Keratinocyte (primary cell): ENCODE results near the gene IGFALS. TPM values are rescaled to one million over a fixed set of nuclear protein-coding genes. Genes with fewer than 3 reads are reported as not detected.

Source experiments
- DNase-seq: peaks from one replicate; pipeline ENCODE4 v3.0.0-alpha.2; 2011; ENCODE audit warnings: low read depth, missing footprints, low spot score
- FAIRE-seq: peaks from 2 replicates; lab custom pipeline; 2011; peaks lifted over from hg19 to GRCh38; lab: Jason Lieb, UNC
- H2AFZ ChIP-seq: 2 replicates; pipeline ENCODE4 v1.6.0; 2012; ENCODE audit warnings: low read length, control low read depth, inconsistent platforms; ENCODE audit not compliant: control insufficient read depth
- H3K27ac ChIP-seq: 2 replicates; pipeline ENCODE4 v1.5.1; 2011; ENCODE audit warnings: low read length; ENCODE audit not compliant: control insufficient read depth, insufficient read depth
- H3K27me3 ChIP-seq: 3 replicates; pipeline ENCODE4 v1.6.0; 2011; ENCODE audit warnings: low read length; ENCODE audit not compliant: control insufficient read depth, insufficient read depth; ENCODE audit errors: extremely low read depth
- H3K36me3 ChIP-seq, 2 experiments: 2 replicates in 1 of 2; 3 replicates in 1 of 2; pipeline ENCODE4 v1.5.1; 2011; ENCODE audit warnings: low read length in 2 of 2, mild to moderate bottlenecking in 1 of 2; ENCODE audit not compliant: control insufficient read depth in 2 of 2, insufficient read depth in 2 of 2; ENCODE audit errors: extremely low read depth in 1 of 2
- H3K4me1 ChIP-seq: 3 replicates; pipeline ENCODE4 v1.5.1; 2011; ENCODE audit warnings: low read length; ENCODE audit not compliant: control insufficient read depth, insufficient read depth; ENCODE audit errors: extremely low read depth
- H3K4me2 ChIP-seq: 3 replicates; pipeline ENCODE4 v1.6.0; 2011; ENCODE audit warnings: low read depth, low read length; ENCODE audit not compliant: control insufficient read depth, insufficient read depth; ENCODE audit errors: extremely low read depth
- H3K4me3 ChIP-seq, 3 experiments: fragments of 200-600 bp in 1 of 3; sonication (generic) in 1 of 3; 2 replicates in 2 of 3; 3 replicates in 1 of 3; pipeline ENCODE4 v1.5.1; 2011 to 2016; ENCODE audit warnings: low read length in 3 of 3, mild to moderate bottlenecking in 3 of 3, control low read depth in 2 of 3, inconsistent platforms in 1 of 3, low read depth in 1 of 3, mixed read lengths in 1 of 3, mixed run types in 1 of 3, moderate library complexity in 1 of 3; ENCODE audit not compliant: control insufficient read depth in 2 of 3, insufficient read depth in 2 of 3; ENCODE audit errors: extremely low read depth in 1 of 3
- H3K79me2 ChIP-seq: 2 replicates; pipeline ENCODE4 v1.6.0; 2012; ENCODE audit warnings: low read length; ENCODE audit not compliant: control insufficient read depth, insufficient read depth
- H3K9ac ChIP-seq: 3 replicates; pipeline ENCODE4 v1.6.0; 2011; ENCODE audit warnings: low read length; ENCODE audit not compliant: control insufficient read depth, insufficient read depth; ENCODE audit errors: extremely low read depth
- H3K9me1 ChIP-seq: 3 replicates; pipeline ENCODE4 v1.6.0; 2011; ENCODE audit warnings: low read length; ENCODE audit not compliant: control insufficient read depth, insufficient read depth; ENCODE audit errors: extremely low read depth
- H3K9me3 ChIP-seq: 2 replicates; pipeline ENCODE4 v1.5.1; 2012; ENCODE audit warnings: low read depth, low read length; ENCODE audit not compliant: control insufficient read depth
- H4K20me1 ChIP-seq: 3 replicates; pipeline ENCODE4 v1.6.0; 2011; ENCODE audit warnings: low read length; ENCODE audit not compliant: control insufficient read depth, insufficient read depth; ENCODE audit errors: extremely low read depth
- EZH2 ChIP-seq: IDR thresholded peaks from one replicate; pipeline ENCODE4 v1.6.1; 2012; ENCODE audit warnings: inconsistent platforms, mild to moderate bottlenecking, low read length, moderate library complexity
- dilution Hi-C: fragments of 300-500 bp; cut with MboI; formaldehyde crosslinking; loops from one replicate; pipeline ENCODE4 v1.7.0; 2020; ENCODE audit warnings: low sequenced_read_pairs; ENCODE audit not compliant: extremely low pct_ligation_motif_present
- polyA plus RNA-seq, 5 experiments: library from polyadenylated mRNA; depleted of rRNA in 3 of 5; stranded (reverse) in 3 of 5; stranded (forward) in 1 of 5; unstranded in 1 of 5; fragments of >200 nt; gene quantifications; 1 replicate in 1 of 5; 2 replicates in 3 of 5; 3 replicates in 1 of 5; pipeline versions ENCODE4 v1.2.1 to v1.2.3, GENCODE V29; 2011 to 2012; ENCODE audit warnings: missing spikeins in 2 of 5, low read depth in 1 of 5, low replicate concordance in 1 of 5
- TF ChIP-seq, protein P1 (sequence below), 3 experiments: IDR thresholded peaks in 1 of 3; conservative IDR thresholded peaks in 1 of 3; optimal IDR thresholded peaks in 1 of 3; 2 replicates in 2 of 3; 3 replicates in 1 of 3; pipeline versions ENCODE3 to v1.5.1; 2011; ENCODE audit warnings: low read length in 3 of 3, mild to moderate bottlenecking in 3 of 3, moderate library complexity in 2 of 3, control low read depth in 1 of 3, inconsistent platforms in 1 of 3; ENCODE audit not compliant: insufficient read depth in 2 of 3; ENCODE audit errors: extremely low read depth in 1 of 3

The IGFALS gene
- polyA plus RNA-seq, 1 donor (not counting 4 experiments of a cell fraction or from before 2014, with no cell fraction given): not detected

DNA sequence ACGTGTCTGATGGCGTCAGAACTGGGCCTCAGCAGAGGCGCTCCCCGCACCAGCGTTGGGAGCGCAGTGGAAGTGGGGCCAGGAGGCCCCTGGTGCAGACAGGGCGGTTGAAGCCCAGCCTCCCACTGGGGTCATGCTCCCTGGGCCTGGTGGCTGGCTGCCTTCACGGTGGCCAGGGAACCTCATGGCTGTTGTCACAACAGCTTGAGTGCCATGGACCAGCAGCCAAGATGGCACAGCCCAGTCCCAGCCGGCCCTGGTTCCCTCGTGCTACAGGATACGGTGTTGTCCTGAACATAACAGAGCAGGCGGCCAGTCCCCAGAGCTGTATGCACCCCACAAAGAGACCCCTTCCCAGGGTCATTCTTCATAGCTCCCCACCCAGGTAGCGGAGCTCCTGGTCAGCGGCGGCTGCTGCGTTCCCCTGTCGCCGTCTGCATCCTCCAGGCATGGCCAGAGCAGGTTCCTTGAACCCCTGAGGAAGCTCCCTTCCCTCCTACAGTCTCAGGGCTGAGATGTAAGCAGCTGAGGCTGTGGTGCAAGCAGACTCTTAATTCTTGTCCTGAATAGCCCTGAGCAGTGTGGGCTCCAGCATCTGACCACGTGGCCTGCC, 51.8 kb downstream of the IGFALS start:
- Histone ChIP-seq H2AFZ (no peak overlapping the region), H3K4me2 (no peak overlapping the region), H3K27ac (no peak overlapping the region), H4K20me1 (peaks cover 2% of the 10 kb centered on the region), H3K4me1 (peaks cover 4% of the 10 kb centered on the region), H3K9me3 (peaks cover 21% of the 10 kb centered on the region), H3K27me3 (no peaks in the 10 kb centered on the region), H3K36me3 (peaks cover 7 to 15% of the 10 kb centered on the region in 2 experiments), H3K4me3 (no peak overlapping the region), H3K9me1 (no peaks in the 10 kb centered on the region), H3K9ac (no peak overlapping the region), H3K79me2 (peaks cover 3% of the 10 kb centered on the region)
- dilution Hi-C loops: no loop called here
- TF ChIP-seq, protein P1, sequence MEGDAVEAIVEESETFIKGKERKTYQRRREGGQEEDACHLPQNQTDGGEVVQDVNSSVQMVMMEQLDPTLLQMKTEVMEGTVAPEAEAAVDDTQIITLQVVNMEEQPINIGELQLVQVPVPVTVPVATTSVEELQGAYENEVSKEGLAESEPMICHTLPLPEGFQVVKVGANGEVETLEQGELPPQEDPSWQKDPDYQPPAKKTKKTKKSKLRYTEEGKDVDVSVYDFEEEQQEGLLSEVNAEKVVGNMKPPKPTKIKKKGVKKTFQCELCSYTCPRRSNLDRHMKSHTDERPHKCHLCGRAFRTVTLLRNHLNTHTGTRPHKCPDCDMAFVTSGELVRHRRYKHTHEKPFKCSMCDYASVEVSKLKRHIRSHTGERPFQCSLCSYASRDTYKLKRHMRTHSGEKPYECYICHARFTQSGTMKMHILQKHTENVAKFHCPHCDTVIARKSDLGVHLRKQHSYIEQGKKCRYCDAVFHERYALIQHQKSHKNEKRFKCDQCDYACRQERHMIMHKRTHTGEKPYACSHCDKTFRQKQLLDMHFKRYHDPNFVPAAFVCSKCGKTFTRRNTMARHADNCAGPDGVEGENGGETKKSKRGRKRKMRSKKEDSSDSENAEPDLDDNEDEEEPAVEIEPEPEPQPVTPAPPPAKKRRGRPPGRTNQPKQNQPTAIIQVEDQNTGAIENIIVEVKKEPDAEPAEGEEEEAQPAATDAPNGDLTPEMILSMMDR (optimal IDR thresholded peaks at IDR 0.05 in 1 of 3, IDR thresholded peaks at IDR 0.05 in 1 of 3, conservative IDR thresholded peaks at IDR 0.05 in 1 of 3; ENCODE audit: extremely low read depth in 1 of 3, insufficient read depth in 2 of 3, low read length in 3 of 3): no peak
- TF ChIP-seq EZH2: no peak
- FAIRE-seq: no peak
- no peak for DNase-seq

DNA sequence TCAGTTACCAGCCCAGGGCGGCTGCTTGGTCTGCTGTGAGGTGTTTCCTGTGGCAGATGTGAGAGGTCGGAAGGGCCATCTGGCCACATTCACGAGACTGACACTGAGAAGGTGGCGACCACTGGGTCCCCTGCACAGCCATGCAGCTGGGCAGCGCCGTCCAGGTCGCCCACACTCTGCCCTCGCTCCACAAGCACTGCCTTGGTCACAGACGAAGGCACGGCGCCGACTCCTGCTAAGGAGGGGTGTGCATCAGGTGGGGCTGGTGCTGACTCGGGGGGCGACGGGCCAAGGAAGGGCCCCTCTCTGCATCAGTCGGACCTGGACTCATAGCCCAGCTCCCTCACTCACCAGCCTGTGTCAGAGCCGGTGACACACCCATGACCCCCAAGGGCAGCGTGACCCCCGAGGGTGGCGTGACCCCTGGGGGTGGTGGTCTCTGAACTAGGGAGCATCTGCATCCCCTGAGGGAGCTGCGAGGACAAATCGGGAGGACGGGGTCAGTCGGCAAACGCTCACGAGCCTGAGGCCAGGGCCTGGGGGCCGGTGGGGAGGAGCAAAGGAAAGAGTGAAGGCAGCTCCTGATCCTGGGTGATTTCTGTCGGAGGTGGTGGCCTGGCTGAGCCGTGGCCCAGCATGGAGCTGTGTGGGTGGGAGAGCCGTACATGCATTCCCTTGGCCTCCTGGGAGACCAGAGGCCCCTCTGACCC, 52.6 kb downstream of the IGFALS start:
- H3K79me2 ChIP-seq: peaks cover 4% of the 10 kb centered on the region
- no peak overlapping the region for H2AFZ ChIP-seq
- peaks cover 2% of the 10 kb centered on the region for H4K20me1 ChIP-seq
- DNase-seq: no peak
- peaks cover 7 to 15% of the 10 kb centered on the region in 2 experiments for H3K36me3 ChIP-seq
- H3K4me1 ChIP-seq: peaks cover 4% of the 10 kb centered on the region
- H3K27me3 ChIP-seq: no peaks in the 10 kb centered on the region
- peaks cover 24% of the 10 kb centered on the region for H3K9me3 ChIP-seq
- H3K4me2 ChIP-seq: no peak overlapping the region
- H3K9ac ChIP-seq: no peak overlapping the region
- dilution Hi-C loops: no loop called here
- H3K27ac ChIP-seq: no peak overlapping the region
- H3K4me3 ChIP-seq: no peak overlapping the region
- TF ChIP-seq, protein P1 (optimal IDR thresholded peaks at IDR 0.05 in 1 of 3, IDR thresholded peaks at IDR 0.05 in 1 of 3, conservative IDR thresholded peaks at IDR 0.05 in 1 of 3; ENCODE audit: extremely low read depth in 1 of 3, insufficient read depth in 2 of 3, low read length in 3 of 3): no peak
- no peak for TF ChIP-seq EZH2
- H3K9me1 ChIP-seq: no peaks in the 10 kb centered on the region
- FAIRE-seq: no peak

Other genes with a start within 250 kb of the IGFALS start
- gene IFT140, start 181.6 kb downstream of the IGFALS start, polyA plus RNA-seq: 3.4 to 5.4 TPM (median 4.3 TPM) in 3 replicates
- gene CRAMP1, start 181.3 kb downstream of the IGFALS start, polyA plus RNA-seq: 5.5 to 6.7 TPM (median 6.5 TPM) in 3 replicates
- 108 to 198 TPM (median 166 TPM) in 3 replicates for gene JPT2, start 115.4 kb downstream of the IGFALS start, polyA plus RNA-seq
- gene MAPK8IP3, start 87.5 kb downstream of the IGFALS start, polyA plus RNA-seq: 8.3 to 23.3 TPM (median 11.7 TPM) in 3 replicates
- 9.8 to 32.7 TPM (median 10.1 TPM) in 3 replicates for gene NME3, start 22.2 kb downstream of the IGFALS start, polyA plus RNA-seq
- 6.3 to 19.3 TPM (median 7.6 TPM) in 3 replicates for gene EME2, start 20.9 kb downstream of the IGFALS start, polyA plus RNA-seq
- gene MRPS34, start 20.6 kb downstream of the IGFALS start, polyA plus RNA-seq: 62.9 to 74.3 TPM (median 68.0 TPM) in 3 replicates
- gene SPSB3, start 11.1 kb downstream of the IGFALS start, polyA plus RNA-seq: 9.5 to 18.3 TPM (median 12.2 TPM) in 3 replicates
- 24.4 to 39.4 TPM (median 34.9 TPM) in 3 replicates for gene NUBP2, start 10.7 kb downstream of the IGFALS start, polyA plus RNA-seq
- gene HAGH, start 33.1 kb upstream of the IGFALS start, polyA plus RNA-seq: 17.7 to 31.2 TPM (median 22.2 TPM) in 3 replicates
- 29.4 to 59.5 TPM (median 36.8 TPM) in 3 replicates for gene FAHD1, start 33.5 kb upstream of the IGFALS start, polyA plus RNA-seq
- not detected in 3 replicates for gene MEIOB, start 78.5 kb upstream of the IGFALS start, polyA plus RNA-seq
- 0.09 TPM in 1 of 3 replicates, not detected in the others for gene HS3ST6, start 124.7 kb upstream of the IGFALS start, polyA plus RNA-seq
- gene MSRB1, start 149.5 kb upstream of the IGFALS start, polyA plus RNA-seq: 23.9 to 45.4 TPM (median 25.2 TPM) in 3 replicates
- gene RPL3L, start 161.0 kb upstream of the IGFALS start, polyA plus RNA-seq: 0.34 to 0.38 TPM (median 0.37 TPM) in 3 replicates
- 97.9 to 161 TPM (median 107 TPM) in 3 replicates for gene NDUFB10, start 165.8 kb upstream of the IGFALS start, polyA plus RNA-seq
- 2,750 to 6,036 TPM (median 3,573 TPM) in 3 replicates for gene RPS2, start 171.1 kb upstream of the IGFALS start, polyA plus RNA-seq
- not detected in 3 replicates for gene RNF151, start 173.2 kb upstream of the IGFALS start, polyA plus RNA-seq
- 27.8 to 45.1 TPM (median 40.1 TPM) in 3 replicates for gene TBL3, start 178.3 kb upstream of the IGFALS start, polyA plus RNA-seq
- 0.38 to 1.1 TPM (median 0.54 TPM) in 3 replicates for gene NOXO1, start 187.8 kb upstream of the IGFALS start, polyA plus RNA-seq
- 10.3 to 13.4 TPM (median 12.0 TPM) in 3 replicates for gene GFER, start 190.5 kb upstream of the IGFALS start, polyA plus RNA-seq
- 0.12 to 0.30 TPM (median 0.28 TPM) in 3 replicates for gene SYNGR3, start 196.3 kb upstream of the IGFALS start, polyA plus RNA-seq
- gene ZNF598, start 216.1 kb upstream of the IGFALS start, polyA plus RNA-seq: 18.0 to 35.5 TPM (median 24.0 TPM) in 3 replicates
- 0.23 TPM in 1 of 3 replicates, not detected in the others for gene NPW, start 226.1 kb upstream of the IGFALS start, polyA plus RNA-seq
- 5.9 to 10.1 TPM (median 9.0 TPM) in 3 replicates for gene NHERF2, start 233.2 kb upstream of the IGFALS start, polyA plus RNA-seq